Embryonic facial prominence (tissue), 1 donor: ENCODE measurements around the gene PXMP4.

ENCODE experiments used
- DNase-seq: peaks from one replicate; pipeline ENCODE4 v3.0.0-alpha.2; 2016; ENCODE audit errors: extremely low spot score

PXMP4 gene

GRCh38 chr20:33656783-33657703 is 63.1 kb downstream of the PXMP4 start:
- no peak for DNase-seq

- DNase-seq, result no peak
Measured at GRCh38 chr20:33656010-33656782, 63.9 kb downstream of the PXMP4 start.

- DNase-seq, result no peak
Measured at GRCh38 chr20:33655164-33655563, 64.9 kb downstream of the PXMP4 start.

GRCh38 chr20:33654680-33655161 is 65.4 kb downstream of the PXMP4 start:
- no peak for DNase-seq

GRCh38 chr20:33653900-33654596 is 66.1 kb downstream of the PXMP4 start:
- no peak for DNase-seq

GRCh38 chr20:33653218-33653899 is 66.8 kb downstream of the PXMP4 start:
- no peak for DNase-seq
